ENCODE measurements around the gene YY1AP1. TPM values are rescaled to one million over a fixed set of nuclear protein-coding genes. Genes with fewer than 3 reads are reported as not detected.

The YY1AP1 gene
- total RNA-seq, 4 donors from 2014 or later = 61.7 to 172 (median 94.6) TPM

- peaks cover 0 to 8% of the 10 kb centered on the region in 2 donors for H3K4me1 ChIP-seq
- H3K36me3 ChIP-seq = no peaks in the 10 kb centered on the region
- 89 to 93% methylated on average over 10 of the region's 10 CpGs for WGBS, 2 donors
- H3K9me3 ChIP-seq = no peaks in the 10 kb centered on the region
- DNase-seq = no peak
- H3K27me3 ChIP-seq = no peaks in the 10 kb centered on the region
- intact Hi-C loops (cut with DNase I) = no loop called here
- H3K4me3 ChIP-seq (replicated peaks in 1 of 3) = no peak overlapping the region
- no peak for TF ChIP-seq POLR2A (IDR thresholded peaks at IDR 0.05)
- TF ChIP-seq CTCF (IDR thresholded peaks at IDR 0.05) = no peak
- no peak overlapping the region for H3K27ac ChIP-seq
These were observed 8.5 kb upstream of the YY1AP1 start for GRCh38 chr1:155697046-155697445.

GRCh38 chr1:155696524-155696923 is 8.0 kb upstream of the YY1AP1 start:
- intact Hi-C loops (cut with DNase I) = no loop called here
- H3K4me1 ChIP-seq = peaks cover 0 to 8% of the 10 kb centered on the region in 2 donors
- no peak for DNase-seq
- H3K27ac ChIP-seq = no peak overlapping the region
- H3K36me3 ChIP-seq = no peaks in the 10 kb centered on the region
- no peaks in the 10 kb centered on the region for H3K27me3 ChIP-seq
- H3K9me3 ChIP-seq = no peaks in the 10 kb centered on the region
- no peak for TF ChIP-seq POLR2A (IDR thresholded peaks at IDR 0.05)
- TF ChIP-seq CTCF (IDR thresholded peaks at IDR 0.05) = no peak
- no peak overlapping the region for H3K4me3 ChIP-seq (replicated peaks in 1 of 3)

GRCh38 chr1:155695608-155696007 is 7.0 kb upstream of the YY1AP1 start:
- H3K4me1 ChIP-seq = peaks cover 0 to 8% of the 10 kb centered on the region in 2 donors
- whole genome bisulfite sequencing, 2 donors = 96 to 97% methylated on average over 3 of the region's 3 CpGs
- H3K27ac ChIP-seq = no peak overlapping the region
- intact Hi-C loops (cut with DNase I) = no loop called here
- DNase-seq = no peak
- H3K9me3 ChIP-seq = no peaks in the 10 kb centered on the region
- no peaks in the 10 kb centered on the region for H3K27me3 ChIP-seq
- no peaks in the 10 kb centered on the region for H3K36me3 ChIP-seq
- no peak overlapping the region for H3K4me3 ChIP-seq (replicated peaks in 1 of 3)
- TF ChIP-seq POLR2A (IDR thresholded peaks at IDR 0.05) = no peak
- no peak for TF ChIP-seq CTCF (IDR thresholded peaks at IDR 0.05)

- intact Hi-C loops (cut with DNase I) = no loop called here
- Histone ChIP-seq H3K36me3 (no peaks in the 10 kb centered on the region), H3K27me3 (no peaks in the 10 kb centered on the region), H3K4me3 (replicated peaks in 1 of 3) (no peak overlapping the region), H3K4me1 (peaks cover 1 to 13% of the 10 kb centered on the region in 2 donors), H3K27ac (no peak overlapping the region), H3K9me3 (no peaks in the 10 kb centered on the region)
- WGBS, 2 donors = 46 to 50% methylated on average over 4 of the region's 4 CpGs
- DNase-seq = no peak
- no peak for TF ChIP-seq POLR2A (IDR thresholded peaks at IDR 0.05)
- no peak for TF ChIP-seq CTCF (IDR thresholded peaks at IDR 0.05)
These were observed 6.5 kb upstream of the YY1AP1 start for GRCh38 chr1:155695072-155695471.

DNA sequence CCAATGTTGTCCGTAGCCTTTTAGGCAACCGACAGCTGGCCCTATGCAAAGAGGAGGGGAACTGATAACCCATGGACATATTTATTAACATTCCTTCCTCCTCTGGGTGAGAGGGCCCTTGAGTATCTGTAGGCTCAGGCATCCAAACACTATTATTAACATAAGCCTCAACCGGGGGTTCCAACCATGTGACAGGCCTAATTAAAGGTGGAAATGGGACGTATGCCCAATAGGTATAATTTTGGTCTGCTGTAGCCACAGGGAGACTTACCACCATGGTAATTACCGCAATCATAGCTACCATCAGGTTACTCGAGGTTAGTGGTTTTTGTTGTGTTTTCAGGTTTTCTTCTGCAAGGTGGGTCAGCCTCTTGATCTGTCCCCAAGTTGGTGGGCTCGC is 5.6 kb upstream of the YY1AP1 start:
- TF ChIP-seq CTCF (IDR thresholded peaks at IDR 0.05) (no peak), POLR2A (IDR thresholded peaks at IDR 0.05) (no peak)
- Histone ChIP-seq H3K36me3 (no peaks in the 10 kb centered on the region), H3K4me3 (replicated peaks in 1 of 3) (no peak overlapping the region), H3K9me3 (no peaks in the 10 kb centered on the region), H3K27me3 (no peaks in the 10 kb centered on the region), H3K4me1 (peaks cover 9 to 19% of the 10 kb centered on the region in 2 donors), H3K27ac (no peak overlapping the region)
- intact Hi-C loops (cut with DNase I) = no loop called here
- no peak for DNase-seq
- WGBS, 2 donors = 91 to 94% methylated on average over 7 of the region's 7 CpGs

Measured in thyroid gland (tissue), 4 donors.